Esophagus squamous epithelium (tissue), 4 donors: ENCODE results near the gene CHCHD3.
"Not testable (repeated sequence)": the region's sequence is repeated elsewhere in the genome, so short reads cannot be mapped to it uniquely, and the experiment has no call there.

ENCODE experiments used
- POLR2A ChIP-seq, 4 donors: fragments of 450-650 bp; IDR thresholded peaks; one replicate each; pipeline ENCODE4 v1.6.1; 2017; ENCODE audit warnings: antibody characterized with exemption in 4 of 4, mild to moderate bottlenecking in 4 of 4, moderate library complexity in 3 of 4
- TF ChIP-seq, protein P1 (sequence below), 6 experiments: fragments of 450-650 bp in 4 of 6; fragments of 200-600 bp in 2 of 6; sonication (generic) in 2 of 6; IDR thresholded peaks; one replicate each; pipeline ENCODE4 v1.5.1; 2016 to 2019; ENCODE audit warnings: antibody characterized with exemption in 6 of 6, mild to moderate bottlenecking in 4 of 6, moderate library complexity in 4 of 6

DNA sequence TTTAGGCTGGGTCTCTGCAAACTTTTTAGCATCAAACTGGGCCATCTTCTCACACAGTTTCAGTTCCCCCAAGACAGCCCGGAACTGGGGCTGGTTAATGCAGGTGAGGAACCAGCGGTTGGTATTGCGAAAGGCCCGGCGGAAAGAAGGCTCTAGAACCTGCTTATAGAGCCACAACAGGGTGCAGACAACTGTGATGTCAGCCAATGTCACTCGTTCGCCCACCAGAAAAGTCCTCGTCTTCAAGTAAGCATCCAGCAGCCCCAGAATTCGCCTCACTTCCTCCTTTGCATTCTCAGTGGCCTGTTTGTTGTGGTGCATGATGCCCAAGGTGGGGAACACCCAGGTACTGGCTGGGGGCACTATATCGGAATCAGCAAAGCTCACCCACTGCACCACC is 46.6 kb downstream of the CHCHD3 start:
- TF ChIP-seq, protein P1, sequence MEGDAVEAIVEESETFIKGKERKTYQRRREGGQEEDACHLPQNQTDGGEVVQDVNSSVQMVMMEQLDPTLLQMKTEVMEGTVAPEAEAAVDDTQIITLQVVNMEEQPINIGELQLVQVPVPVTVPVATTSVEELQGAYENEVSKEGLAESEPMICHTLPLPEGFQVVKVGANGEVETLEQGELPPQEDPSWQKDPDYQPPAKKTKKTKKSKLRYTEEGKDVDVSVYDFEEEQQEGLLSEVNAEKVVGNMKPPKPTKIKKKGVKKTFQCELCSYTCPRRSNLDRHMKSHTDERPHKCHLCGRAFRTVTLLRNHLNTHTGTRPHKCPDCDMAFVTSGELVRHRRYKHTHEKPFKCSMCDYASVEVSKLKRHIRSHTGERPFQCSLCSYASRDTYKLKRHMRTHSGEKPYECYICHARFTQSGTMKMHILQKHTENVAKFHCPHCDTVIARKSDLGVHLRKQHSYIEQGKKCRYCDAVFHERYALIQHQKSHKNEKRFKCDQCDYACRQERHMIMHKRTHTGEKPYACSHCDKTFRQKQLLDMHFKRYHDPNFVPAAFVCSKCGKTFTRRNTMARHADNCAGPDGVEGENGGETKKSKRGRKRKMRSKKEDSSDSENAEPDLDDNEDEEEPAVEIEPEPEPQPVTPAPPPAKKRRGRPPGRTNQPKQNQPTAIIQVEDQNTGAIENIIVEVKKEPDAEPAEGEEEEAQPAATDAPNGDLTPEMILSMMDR (IDR thresholded peaks at IDR 0.05): not testable (repeated sequence)
- TF ChIP-seq POLR2A (IDR thresholded peaks at IDR 0.05): not testable (repeated sequence)
